Neural crest cell (in vitro differentiated cells): Measurements from ENCODE around the gene TRMT1L. TPM values are rescaled to one million over a fixed set of nuclear protein-coding genes. Genes with fewer than 3 reads are reported as not detected.

Experiments
- DNase-seq: peaks from one replicate; pipeline ENCODE4 v3.0.0; 2021; ENCODE audit warnings: low read depth, mixed read lengths, low spot score
- H3K27ac Mint-ChIP-seq: one replicate; pipeline ENCODE4 v1.8.0; 2021; ENCODE audit warnings: mild to moderate bottlenecking, mixed read lengths; ENCODE audit not compliant: unreplicated experiment
- H3K27me3 Mint-ChIP-seq: 2 replicates; pipeline ENCODE4 v1.8.0; 2021; ENCODE audit warnings: low read depth, mild to moderate bottlenecking, mixed read lengths
- H3K36me3 Mint-ChIP-seq: 2 replicates; pipeline ENCODE4 v1.8.0; 2021; ENCODE audit warnings: low read depth, mild to moderate bottlenecking, mixed read lengths
- H3K4me1 Mint-ChIP-seq: 2 replicates; pipeline ENCODE4 v1.8.0; 2021; ENCODE audit warnings: mixed read lengths
- H3K4me3 Mint-ChIP-seq: one replicate; pipeline ENCODE4 v1.8.0; 2021; ENCODE audit warnings: mild to moderate bottlenecking, mixed read lengths
- H3K9me3 Mint-ChIP-seq: 2 replicates; pipeline ENCODE4 v1.8.0; 2021; ENCODE audit warnings: mixed read lengths
- CTCF ChIP-seq: fragments of 200-600 bp; sonication (generic); conservative IDR thresholded peaks from 2 replicates; pipeline ENCODE4 v1.5.0; 2021; ENCODE audit warnings: antibody characterized with exemption, mild to moderate bottlenecking
- total RNA-seq: library from RNA; stranded (reverse); gene quantifications from 2 replicates; pipeline ENCODE4 v1.2.1, GENCODE V29; 2021

Gene TRMT1L
- total RNA-seq, 1 donor from 2014 or later = 19.7 TPM

GRCh38 chr1:185077374-185077773, 79.4 kb downstream of the TRMT1L start:
- H3K4me1 Mint-ChIP-seq = peaks cover 13% of the 10 kb centered on the region
- no peaks in the 10 kb centered on the region for H3K27me3 Mint-ChIP-seq
- no peak overlapping the region for H3K27ac Mint-ChIP-seq
- no peak for DNase-seq
- H3K36me3 Mint-ChIP-seq = peaks cover 21% of the 10 kb centered on the region
- no peak overlapping the region for H3K4me3 Mint-ChIP-seq
- no peak for TF ChIP-seq CTCF
- H3K9me3 Mint-ChIP-seq = peaks cover 5% of the 10 kb centered on the region

GRCh38 chr1:185075476-185075875, 81.3 kb downstream of the TRMT1L start:
- peaks cover 33% of the 10 kb centered on the region for H3K36me3 Mint-ChIP-seq
- H3K27me3 Mint-ChIP-seq = no peaks in the 10 kb centered on the region
- H3K4me1 Mint-ChIP-seq = peaks cover 13% of the 10 kb centered on the region
- H3K9me3 Mint-ChIP-seq = peaks cover 12% of the 10 kb centered on the region
- no peak for DNase-seq
- no peak overlapping the region for H3K27ac Mint-ChIP-seq
- no peak for TF ChIP-seq CTCF
- no peak overlapping the region for H3K4me3 Mint-ChIP-seq

GRCh38 chr1:185074307-185074706, 82.4 kb downstream of the TRMT1L start:
- Mint-ChIP-seq H3K36me3 (peaks cover 31% of the 10 kb centered on the region), H3K4me1 (peaks cover 13% of the 10 kb centered on the region), H3K27ac (no peak overlapping the region), H3K27me3 (no peaks in the 10 kb centered on the region), H3K4me3 (no peak overlapping the region), H3K9me3 (peaks cover 12% of the 10 kb centered on the region)
- no peak for DNase-seq
- no peak for TF ChIP-seq CTCF

DNA sequence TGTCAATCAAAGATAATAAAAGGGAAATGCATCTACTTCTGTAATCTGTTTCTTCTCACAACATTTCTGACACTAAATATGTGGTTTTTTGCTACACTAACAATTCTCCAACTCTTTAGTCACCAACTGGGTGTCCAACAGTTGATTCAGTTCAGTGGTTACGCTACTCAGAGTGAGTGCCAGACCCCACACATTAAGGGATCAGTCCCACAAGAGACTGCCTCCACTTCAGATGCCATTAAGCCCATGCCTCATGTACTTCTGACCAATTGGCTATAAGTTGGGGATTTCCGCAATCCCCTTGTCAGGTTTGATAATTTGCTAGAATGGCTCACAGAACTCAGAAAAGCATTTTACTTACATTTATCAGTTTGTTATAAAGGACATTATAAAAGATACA, 83.0 kb downstream of the TRMT1L start:
- Mint-ChIP-seq H3K9me3 (peaks cover 12% of the 10 kb centered on the region), H3K27me3 (no peaks in the 10 kb centered on the region), H3K36me3 (peaks cover 31% of the 10 kb centered on the region), H3K27ac (no peak overlapping the region), H3K4me1 (peaks cover 13% of the 10 kb centered on the region), H3K4me3 (no peak overlapping the region)
- DNase-seq = no peak
- TF ChIP-seq CTCF = no peak

GRCh38 chr1:185070051-185070450, 86.7 kb downstream of the TRMT1L start:
- Mint-ChIP-seq H3K9me3 (peaks cover 9% of the 10 kb centered on the region), H3K27me3 (no peaks in the 10 kb centered on the region), H3K4me1 (no peaks in the 10 kb centered on the region), H3K36me3 (peaks cover 37% of the 10 kb centered on the region), H3K27ac (no peak overlapping the region), H3K4me3 (no peak overlapping the region)
- TF ChIP-seq CTCF = no peak
- DNase-seq = no peak
